ENCODE measurements around the gene CYFIP2.

The CYFIP2 gene

GRCh38 chr5:157280927-157281326, 15.0 kb downstream of the CYFIP2 start:
- H2AFZ ChIP-seq (ENCODE audit: low read depth): no peak overlapping the region
- no peaks in the 10 kb centered on the region for H3K27me3 ChIP-seq (ENCODE audit: insufficient read depth, low read depth)
- TF ChIP-seq, protein P1, sequence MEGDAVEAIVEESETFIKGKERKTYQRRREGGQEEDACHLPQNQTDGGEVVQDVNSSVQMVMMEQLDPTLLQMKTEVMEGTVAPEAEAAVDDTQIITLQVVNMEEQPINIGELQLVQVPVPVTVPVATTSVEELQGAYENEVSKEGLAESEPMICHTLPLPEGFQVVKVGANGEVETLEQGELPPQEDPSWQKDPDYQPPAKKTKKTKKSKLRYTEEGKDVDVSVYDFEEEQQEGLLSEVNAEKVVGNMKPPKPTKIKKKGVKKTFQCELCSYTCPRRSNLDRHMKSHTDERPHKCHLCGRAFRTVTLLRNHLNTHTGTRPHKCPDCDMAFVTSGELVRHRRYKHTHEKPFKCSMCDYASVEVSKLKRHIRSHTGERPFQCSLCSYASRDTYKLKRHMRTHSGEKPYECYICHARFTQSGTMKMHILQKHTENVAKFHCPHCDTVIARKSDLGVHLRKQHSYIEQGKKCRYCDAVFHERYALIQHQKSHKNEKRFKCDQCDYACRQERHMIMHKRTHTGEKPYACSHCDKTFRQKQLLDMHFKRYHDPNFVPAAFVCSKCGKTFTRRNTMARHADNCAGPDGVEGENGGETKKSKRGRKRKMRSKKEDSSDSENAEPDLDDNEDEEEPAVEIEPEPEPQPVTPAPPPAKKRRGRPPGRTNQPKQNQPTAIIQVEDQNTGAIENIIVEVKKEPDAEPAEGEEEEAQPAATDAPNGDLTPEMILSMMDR (conservative IDR thresholded peaks at IDR 0.05; ENCODE audit: low read depth, low read length): no peak
- H3K4me1 ChIP-seq (ENCODE audit: low read depth, poor library complexity, severe bottlenecking): peaks cover 8% of the 10 kb centered on the region
- H3K4me3 ChIP-seq (IDR thresholded peaks at IDR 0.05; ENCODE audit: insufficient read depth, low read depth, low read length): no peak overlapping the region
- H3K79me2 ChIP-seq (ENCODE audit: insufficient read depth, low read depth): peaks cover 30% of the 10 kb centered on the region
- H4K20me1 ChIP-seq (ENCODE audit: insufficient read depth): no peaks in the 10 kb centered on the region
- no peak overlapping the region for H3K9ac ChIP-seq
- no peaks in the 10 kb centered on the region for H3K36me3 ChIP-seq (ENCODE audit: insufficient read depth)
- H3K4me2 ChIP-seq: no peak overlapping the region
- H3K27ac ChIP-seq: no peak overlapping the region

GRCh38 chr5:157282150-157282549, 16.2 kb downstream of the CYFIP2 start:
- no peaks in the 10 kb centered on the region for H4K20me1 ChIP-seq (ENCODE audit: insufficient read depth)
- no peak overlapping the region for H3K27ac ChIP-seq
- no peak overlapping the region for H3K4me2 ChIP-seq
- no peaks in the 10 kb centered on the region for H3K27me3 ChIP-seq (ENCODE audit: insufficient read depth, low read depth)
- no peak overlapping the region for H2AFZ ChIP-seq (ENCODE audit: low read depth)
- H3K4me3 ChIP-seq (IDR thresholded peaks at IDR 0.05; ENCODE audit: insufficient read depth, low read depth, low read length): no peak overlapping the region
- no peaks in the 10 kb centered on the region for H3K36me3 ChIP-seq (ENCODE audit: insufficient read depth)
- H3K9ac ChIP-seq: no peak overlapping the region
- 0 out of 2 replicates have a peak, but pooled peaks cover 22% of the 10 kb centered on the region for H3K79me2 ChIP-seq (ENCODE audit: insufficient read depth, low read depth)
- TF ChIP-seq, protein P1 (conservative IDR thresholded peaks at IDR 0.05; ENCODE audit: low read depth, low read length): no peak
- peaks cover 6% of the 10 kb centered on the region for H3K4me1 ChIP-seq (ENCODE audit: low read depth, poor library complexity, severe bottlenecking)

GRCh38 chr5:157283434-157283833, 17.5 kb downstream of the CYFIP2 start:
- Histone ChIP-seq H4K20me1 (ENCODE audit: insufficient read depth) (no peaks in the 10 kb centered on the region), H3K4me1 (ENCODE audit: low read depth, poor library complexity, severe bottlenecking) (peaks cover 6% of the 10 kb centered on the region), H3K9ac (no peak overlapping the region), H3K27me3 (ENCODE audit: insufficient read depth, low read depth) (no peaks in the 10 kb centered on the region), H3K79me2 (ENCODE audit: insufficient read depth, low read depth) (0 out of 2 replicates have a peak, but pooled peaks cover 14% of the 10 kb centered on the region), H3K4me2 (no peak overlapping the region), H3K36me3 (ENCODE audit: insufficient read depth) (no peaks in the 10 kb centered on the region), H2AFZ (ENCODE audit: low read depth) (no peak overlapping the region), H3K4me3 (IDR thresholded peaks at IDR 0.05; ENCODE audit: insufficient read depth, low read depth, low read length) (no peak overlapping the region), H3K27ac (no peak overlapping the region)
- TF ChIP-seq, protein P1 (conservative IDR thresholded peaks at IDR 0.05; ENCODE audit: low read depth, low read length): no peak

DNA sequence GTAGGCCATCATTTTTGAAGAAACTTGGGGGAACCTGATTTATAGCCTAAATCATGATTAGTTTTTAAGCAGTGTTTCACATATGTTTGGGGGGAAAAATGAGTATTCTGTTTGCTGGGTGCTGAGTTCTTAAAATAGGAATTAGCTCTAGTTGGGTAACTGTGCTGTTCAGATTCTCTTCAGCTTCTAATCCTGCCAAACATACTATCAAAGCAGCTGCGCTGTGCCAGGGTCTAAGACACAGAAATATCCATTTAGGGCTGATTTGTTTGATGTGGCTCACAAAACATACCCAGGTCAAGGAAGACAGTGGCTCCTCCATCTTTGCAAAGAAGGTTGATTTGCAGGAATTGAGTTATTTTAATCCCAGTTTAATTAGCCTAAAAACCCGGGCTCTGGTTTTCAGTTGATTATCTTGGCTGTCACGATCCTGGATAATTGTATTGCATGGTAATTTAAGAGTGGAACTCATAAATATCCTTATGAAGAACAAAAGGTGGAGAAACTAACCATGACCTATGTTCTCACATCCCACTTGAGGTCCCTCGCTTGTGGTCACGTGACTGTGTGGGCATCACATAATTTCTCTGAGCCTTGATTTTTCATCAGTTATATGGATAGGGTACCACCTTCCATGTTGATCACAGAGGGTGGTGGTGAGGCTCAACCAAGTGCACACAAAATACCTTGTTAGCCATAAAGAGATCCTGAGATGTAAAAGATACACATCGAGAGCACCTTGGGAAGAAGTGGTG, 18.7 kb downstream of the CYFIP2 start:
- no peaks in the 10 kb centered on the region for H3K36me3 ChIP-seq (ENCODE audit: insufficient read depth)
- H3K27ac ChIP-seq: no peak overlapping the region
- no peaks in the 10 kb centered on the region for H3K27me3 ChIP-seq (ENCODE audit: insufficient read depth, low read depth)
- H4K20me1 ChIP-seq (ENCODE audit: insufficient read depth): no peaks in the 10 kb centered on the region
- H3K9ac ChIP-seq: no peak overlapping the region
- no peak overlapping the region for H3K4me3 ChIP-seq (IDR thresholded peaks at IDR 0.05; ENCODE audit: insufficient read depth, low read depth, low read length)
- TF ChIP-seq, protein P1 (conservative IDR thresholded peaks at IDR 0.05; ENCODE audit: low read depth, low read length): no peak
- H3K79me2 ChIP-seq (ENCODE audit: insufficient read depth, low read depth): 0 out of 2 replicates have a peak, but pooled peaks cover 4% of the 10 kb centered on the region
- H2AFZ ChIP-seq (ENCODE audit: low read depth): no peak overlapping the region
- peaks cover 6% of the 10 kb centered on the region for H3K4me1 ChIP-seq (ENCODE audit: low read depth, poor library complexity, severe bottlenecking)
- H3K4me2 ChIP-seq: no peak overlapping the region
